CD4-positive, alpha-beta T cell (primary cell): Measurements from ENCODE around the gene CASKIN2. TPM values are rescaled to one million over a fixed set of nuclear protein-coding genes. Genes with fewer than 3 reads are reported as not detected.

ENCODE experiments used
- ATAC-seq: fragments of 200-7000 bp; cut with Tn5 transposase; one replicate; pipeline ENCODE4 v1.10.0; 2022; ENCODE audit warnings: mild to moderate bottlenecking; ENCODE audit not compliant: poor library complexity
- CTCF ChIA-PET: fragments of 350-600 bp; sonication (Branson Sonifier 250); formaldehyde crosslinking; loops from one replicate; lab custom pipeline; 2021; ENCODE audit warnings: antibody characterized with exemption, inconsistent platforms; lab: Charles Lee
- POLR2A ChIA-PET: fragments of 350-600 bp; sonication (Branson Sonifier 250); formaldehyde crosslinking; loops from one replicate; lab custom pipeline; 2021; ENCODE audit warnings: antibody characterized with exemption, inconsistent platforms; lab: Charles Lee
- DNase-seq, 14 experiments: peaks; one replicate each; pipeline ENCODE4 v3.0.0-alpha.2; 2013 to 2020; ENCODE audit warnings: mixed read lengths in 2 of 14
- H3K27ac ChIP-seq, 2 donors: one replicate each; pipeline versions ENCODE4 v1.5.1 to v1.7.0; 2013; ENCODE audit warnings: low read length in 2 of 2, low read depth in 1 of 2, mild to moderate bottlenecking in 1 of 2
- H3K27me3 ChIP-seq, 2 experiments: 1 replicate in 1 of 2; 2 replicates in 1 of 2; pipeline versions ENCODE4 v1.6.1 to v1.7.0; 2013; ENCODE audit warnings: low read length in 2 of 2, control low read depth in 1 of 2, mild to moderate bottlenecking in 1 of 2, moderate library complexity in 1 of 2; ENCODE audit not compliant: insufficient read depth in 2 of 2, control insufficient read depth in 1 of 2
- H3K36me3 ChIP-seq: one replicate; pipeline ENCODE4 v1.6.1; 2013; ENCODE audit warnings: low read length, control low read depth; ENCODE audit not compliant: insufficient read depth
- H3K4me1 ChIP-seq: one replicate; pipeline ENCODE4 v1.6.1; 2013; ENCODE audit warnings: low read length, control low read depth; ENCODE audit not compliant: insufficient read depth
- H3K4me3 ChIP-seq: one replicate; pipeline ENCODE4 v1.5.1; 2013; ENCODE audit warnings: mild to moderate bottlenecking, low read length, moderate library complexity
- H3K9me3 ChIP-seq, 2 experiments: 1 replicate in 1 of 2; 2 replicates in 1 of 2; pipeline versions ENCODE4 v1.6.1 to v1.7.0; 2013; ENCODE audit warnings: low read length in 2 of 2, mild to moderate bottlenecking in 2 of 2, control low read depth in 1 of 2, moderate library complexity in 1 of 2; ENCODE audit not compliant: control insufficient read depth in 1 of 2, insufficient read depth in 1 of 2
- H3K27ac Mint-ChIP-seq: one replicate; pipeline ENCODE4 v1.8.0; 2020; ENCODE audit warnings: mixed read lengths
- H3K27me3 Mint-ChIP-seq: one replicate; pipeline ENCODE4 v1.8.0; 2021; ENCODE audit warnings: mixed read lengths
- H3K36me3 Mint-ChIP-seq: one replicate; pipeline ENCODE4 v1.8.0; 2021; ENCODE audit warnings: low read depth, mixed read lengths
- H3K4me1 Mint-ChIP-seq: one replicate; pipeline ENCODE4 v1.8.0; 2021; ENCODE audit warnings: low read depth, mixed read lengths
- H3K4me3 Mint-ChIP-seq: one replicate; pipeline ENCODE4 v1.8.0; 2020; ENCODE audit warnings: mild to moderate bottlenecking, mixed read lengths
- H3K9me3 Mint-ChIP-seq: one replicate; pipeline ENCODE4 v1.8.0; 2020; ENCODE audit warnings: mixed read lengths
- intact Hi-C, 2 experiments: fragments of 100-400 bp; cut with DNase I in 1 of 2; cut with micrococcal nuclease in 1 of 2; formaldehyde crosslinking; loops; one replicate each; pipeline versions ENCODE4 v1.15.1 to v1.9.0; 2023 to 2025; cut with DNase I, micrococcal nuclease
- microRNA-seq: library from miRNA; unstranded; fragments of <30 nt; microRNA quantifications from one replicate; pipeline ENCODE4 v1.2.0, GENCODE V29; 2021; ENCODE audit warnings: borderline microRNAs expressed, borderline replicate concordance
- total RNA-seq, 174 experiments: library from RNA in 2 of 174; stranded (reverse) in 2 of 174; gene quantifications; one replicate each; pipeline ENCODE4 v1.2.3 and lab custom pipeline; 2021 to 2026
- TF ChIP-seq, protein P1 (sequence below): fragments of 200-600 bp; IDR thresholded peaks from one replicate; pipeline ENCODE4 v1.8.0; 2022; ENCODE audit warnings: antibody characterized with exemption, mild to moderate bottlenecking

The CASKIN2 gene
- total RNA-seq, 2 experiments from 2014 or later: 0.17 to 0.25 TPM

DNA sequence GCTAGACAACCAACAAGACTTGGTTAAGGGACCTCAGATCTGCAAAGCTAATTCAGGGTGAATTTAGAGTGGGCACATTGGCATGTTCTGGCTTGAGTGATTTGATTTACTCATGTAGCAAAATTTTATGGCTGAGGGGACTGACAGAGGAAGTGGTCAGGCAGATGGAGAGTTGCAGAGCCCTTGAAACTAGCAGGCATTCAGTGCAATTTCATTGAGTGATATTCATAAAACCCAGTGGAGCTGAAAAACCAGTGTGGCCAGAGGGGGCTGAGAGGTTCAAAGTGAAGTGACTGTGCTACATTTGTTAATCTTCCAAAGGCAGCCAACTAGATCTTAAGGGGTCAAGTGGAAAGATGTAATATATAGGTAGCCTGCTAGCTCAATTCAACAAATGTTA lies 61.1 kb downstream of the CASKIN2 start:
- ATAC-seq: no peak
- intact Hi-C loops: no loop called here
- H3K4me1 ChIP-seq: peaks cover 17% of the 10 kb centered on the region
- no peak overlapping the region for H3K27ac Mint-ChIP-seq
- DNase-seq: no peak
- peak overlapping the region; percentile 62 for H3K4me3 Mint-ChIP-seq
- no peak overlapping the region for H3K27ac ChIP-seq
- H3K9me3 ChIP-seq: no peaks in the 10 kb centered on the region
- H3K9me3 Mint-ChIP-seq: no peaks in the 10 kb centered on the region
- TF ChIP-seq, protein P1, sequence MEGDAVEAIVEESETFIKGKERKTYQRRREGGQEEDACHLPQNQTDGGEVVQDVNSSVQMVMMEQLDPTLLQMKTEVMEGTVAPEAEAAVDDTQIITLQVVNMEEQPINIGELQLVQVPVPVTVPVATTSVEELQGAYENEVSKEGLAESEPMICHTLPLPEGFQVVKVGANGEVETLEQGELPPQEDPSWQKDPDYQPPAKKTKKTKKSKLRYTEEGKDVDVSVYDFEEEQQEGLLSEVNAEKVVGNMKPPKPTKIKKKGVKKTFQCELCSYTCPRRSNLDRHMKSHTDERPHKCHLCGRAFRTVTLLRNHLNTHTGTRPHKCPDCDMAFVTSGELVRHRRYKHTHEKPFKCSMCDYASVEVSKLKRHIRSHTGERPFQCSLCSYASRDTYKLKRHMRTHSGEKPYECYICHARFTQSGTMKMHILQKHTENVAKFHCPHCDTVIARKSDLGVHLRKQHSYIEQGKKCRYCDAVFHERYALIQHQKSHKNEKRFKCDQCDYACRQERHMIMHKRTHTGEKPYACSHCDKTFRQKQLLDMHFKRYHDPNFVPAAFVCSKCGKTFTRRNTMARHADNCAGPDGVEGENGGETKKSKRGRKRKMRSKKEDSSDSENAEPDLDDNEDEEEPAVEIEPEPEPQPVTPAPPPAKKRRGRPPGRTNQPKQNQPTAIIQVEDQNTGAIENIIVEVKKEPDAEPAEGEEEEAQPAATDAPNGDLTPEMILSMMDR: no peak
- H3K36me3 Mint-ChIP-seq: peaks cover 11% of the 10 kb centered on the region
- no peaks in the 10 kb centered on the region for H3K27me3 Mint-ChIP-seq
- POLR2A ChIA-PET: interaction anchor here (1.1 kb wide), 1 partner anchor 165 kb away, joined by 3 read pairs; the partner anchor contains the start of gene SLC25A19
- peaks cover 22% of the 10 kb centered on the region for H3K4me1 Mint-ChIP-seq
- H3K27me3 ChIP-seq: no peaks in the 10 kb centered on the region
- H3K36me3 ChIP-seq: no peaks in the 10 kb centered on the region
- CTCF ChIA-PET: interaction anchor here (0.6 kb wide), 1 partner anchor 135 kb away, joined by 3 read pairs; no protein-coding TSS in a partner anchor
- H3K4me3 ChIP-seq: no peak overlapping the region

DNA sequence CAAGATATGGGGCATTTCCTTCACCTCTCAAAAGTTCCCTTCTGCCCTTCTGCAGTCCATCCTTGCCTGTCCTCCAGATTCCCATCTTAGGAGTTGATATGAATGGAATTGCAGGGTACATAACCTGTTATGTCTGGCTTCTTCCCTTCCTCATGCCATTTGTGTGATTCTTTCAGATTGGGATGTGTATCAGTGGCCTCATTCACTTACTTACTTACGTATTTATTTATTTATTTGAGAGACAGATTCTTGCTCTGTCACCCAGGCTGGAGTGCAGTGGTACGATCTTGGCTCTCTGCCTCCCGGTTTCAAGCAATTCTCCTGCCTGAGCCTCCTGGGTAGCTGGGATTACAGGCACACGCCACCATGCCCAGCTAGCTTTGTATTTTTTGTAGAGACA lies 65.1 kb downstream of the CASKIN2 start:
- H3K4me3 ChIP-seq: no peak overlapping the region
- no peak for ATAC-seq
- no peaks in the 10 kb centered on the region for H3K27me3 ChIP-seq
- no peak overlapping the region for H3K27ac ChIP-seq
- intact Hi-C loops: no loop called here
- CTCF ChIA-PET: no interaction called here
- no peaks in the 10 kb centered on the region for H3K27me3 Mint-ChIP-seq
- H3K36me3 Mint-ChIP-seq: no peaks in the 10 kb centered on the region
- H3K4me1 Mint-ChIP-seq: no peaks in the 10 kb centered on the region
- H3K27ac Mint-ChIP-seq: no peak overlapping the region
- DNase-seq: no peak
- POLR2A ChIA-PET: no interaction called here
- no peaks in the 10 kb centered on the region for H3K36me3 ChIP-seq
- no peak overlapping the region for H3K4me3 Mint-ChIP-seq
- TF ChIP-seq, protein P1: no peak
- H3K9me3 Mint-ChIP-seq: no peaks in the 10 kb centered on the region
- H3K4me1 ChIP-seq: no peaks in the 10 kb centered on the region
- H3K9me3 ChIP-seq: no peaks in the 10 kb centered on the region

Small RNA genes lying within 50 kb of the gene (microRNA-seq; reads per million reads assigned to microRNA genes)
- gene MIR6785: not detected

Other genes starting within 250 kb of the CASKIN2 start
- 10 to 100 TPM; 29.4 to 32.4 TPM for gene MIF4GD, start 244.3 kb downstream of the CASKIN2 start, total RNA-seq
- 10 to 100 TPM; 11.1 to 12.0 TPM for gene SLC25A19, start 226.1 kb downstream of the CASKIN2 start, total RNA-seq
- 10 to 100 TPM; 88.8 to 92.6 TPM for gene GRB2, start 109.9 kb downstream of the CASKIN2 start, total RNA-seq
- gene TMEM94, start 58.9 kb downstream of the CASKIN2 start, total RNA-seq: 10 to 100 TPM; 52.8 to 57.3 TPM
- gene TSEN54, start 991 bp upstream of the CASKIN2 start, total RNA-seq: 10 to 100 TPM; 73.3 to 78.7 TPM
- gene LLGL2, start 10.2 kb upstream of the CASKIN2 start, total RNA-seq: 10 to 100 TPM; 31.2 to 34.2 TPM
- gene MYO15B, start 72.3 kb upstream of the CASKIN2 start, total RNA-seq: 100 to 1,000 TPM; 202 to 209 TPM
- gene SMIM5, start 117.9 kb upstream of the CASKIN2 start, total RNA-seq: 1 to 10 TPM in 1 of 2 experiments, under 1 TPM in 1; 0.75 to 1.3 TPM
- gene RECQL5, start 151.6 kb upstream of the CASKIN2 start, total RNA-seq: 10 to 100 TPM; 16.4 to 17.7 TPM
- gene SAP30BP, start 151.8 kb upstream of the CASKIN2 start, total RNA-seq: 100 to 1,000 TPM; 209 to 227 TPM
- 1 to 10 TPM in 1 of 2 experiments, under 1 TPM in 1; 0.81 to 1.3 TPM for gene ITGB4, start 205.9 kb upstream of the CASKIN2 start, total RNA-seq
- gene GALK1, start 249.7 kb upstream of the CASKIN2 start, total RNA-seq: 1 to 10 TPM; 5.9 to 6.0 TPM